AG04450 (cell line): ENCODE results near the gene MRPL12. TPM values are rescaled to one million over a fixed set of nuclear protein-coding genes. Genes with fewer than 3 reads are reported as not detected.

ENCODE experiments used
- CTCF ChIA-PET: fragments of 300-600, 350-600 bp; formaldehyde crosslinking; extraction: SDS; loops from one replicate; lab custom pipeline; 2022; ENCODE audit warnings: antibody characterized with exemption, inconsistent platforms; lab: Charles Lee
- POLR2A ChIA-PET: fragments of 350-600 bp; formaldehyde crosslinking; extraction: SDS; loops from one replicate; lab custom pipeline; 2021; ENCODE audit warnings: antibody characterized with exemption, inconsistent platforms; lab: Yijun Ruan, JAX
- DNase-seq: peaks from one replicate; pipeline ENCODE4 v3.0.0-alpha.2; 2011; ENCODE audit warnings: low read depth, low spot score
- H3K27ac ChIP-seq: one replicate; pipeline ENCODE4 v1.5.1; 2012; ENCODE audit warnings: low read depth, low read length, control low read depth
- H3K27me3 ChIP-seq: one replicate; pipeline ENCODE4 v1.6.0; 2012; ENCODE audit warnings: low read length; ENCODE audit not compliant: control insufficient read depth, insufficient read depth
- H3K4me3 ChIP-seq: 2 replicates; pipeline ENCODE4 v1.5.1; 2011; ENCODE audit warnings: mild to moderate bottlenecking, low read depth, low read length, control low read depth
- H3K9me3 ChIP-seq: 2 replicates; pipeline ENCODE4 v1.5.1; 2012; ENCODE audit warnings: low read length; ENCODE audit not compliant: control insufficient read depth, insufficient read depth
- CTCF ChIP-seq: IDR thresholded peaks from 2 replicates; pipeline ENCODE4 v1.5.1; 2011; ENCODE audit warnings: low read depth, low read length, control low read depth, inconsistent platforms
- polyA plus RNA-seq: library from polyadenylated mRNA; depleted of rRNA; stranded (reverse); fragments of >200 nt; gene quantifications from 2 replicates; pipeline ENCODE4 v1.2.3, GENCODE V29; 2011

Gene MRPL12
- polyA plus RNA-seq, 1 experiment = 52.1 TPM

GRCh38 chr17:81665205-81666091, 37.7 kb upstream of the MRPL12 start:
- POLR2A ChIA-PET = interaction anchor here (0.8 to 1.8 kb wide), 4 partner anchors 13 to 29 kb away, joined by 3 to 7 read pairs (median 4); partner anchors contain the start of genes ARL16, HGS and NPLOC4
- DNase-seq = no peak

GRCh38 chr17:81666092-81666341, 37.1 kb upstream of the MRPL12 start:
- CTCF ChIA-PET = interaction anchor here (1.0 to 1.2 kb wide), 2 partner anchors 10 to 65 kb away, joined by 3 to 4 read pairs; no protein-coding TSS in a partner anchor
- POLR2A ChIA-PET = interaction anchor here (0.8 to 1.8 kb wide), 7 partner anchors 10 to 37 kb away, joined by 3 to 7 read pairs (median 4); partner anchors contain the start of genes ARL16, HGS, MRPL12 and NPLOC4
- DNase-seq = no peak

More at GRCh38 chr17:81665205-81666091, 37.7 kb upstream of the MRPL12 start:
- Histone ChIP-seq H3K9me3 (no peaks in the 10 kb centered on the region; the same call in 1 of the 2 replicates), H3K27me3 (no peaks in the 10 kb centered on the region), H3K4me3 (peak overlapping the region; percentile 85), H3K27ac (peak overlapping the region; percentile 61)
- TF ChIP-seq CTCF = no peak
- CTCF ChIA-PET = interaction anchor here (1.1 to 1.2 kb wide), 2 partner anchors 10 to 64 kb away, joined by 3 to 4 read pairs; no protein-coding TSS in a partner anchor

GRCh38 chr17:81666342-81667191, 36.6 kb upstream of the MRPL12 start, which contains the start of the genes CCDC137 and OXLD1:
CCDC137 (plus strand) TSS chr17:81666737; CDS start chr17:81666767, 30 bp downstream.
OXLD1 (minus strand) TSS chr17:81666605; CDS start chr17:81666577, 28 bp downstream.
- no peak for TF ChIP-seq CTCF
- Histone ChIP-seq H3K27me3 (no peaks in the 10 kb centered on the region), H3K9me3 (no peaks in the 10 kb centered on the region; the same call in 1 of the 2 replicates), H3K27ac (peak within 1 kb of the TSS; percentile 61), H3K4me3 (peak within 1 kb of the TSS; percentile 85)
- POLR2A ChIA-PET = interaction anchor here (0.8 to 1.8 kb wide), 7 partner anchors 9 to 36 kb away, joined by 3 to 7 read pairs (median 4); partner anchors contain the start of genes ARL16, HGS and MRPL12
- peak; percentile 91 for DNase-seq
- CTCF ChIA-PET = interaction anchor here (1.0 kb wide), 1 partner anchor 9 kb away, joined by 4 read pairs; no protein-coding TSS in a partner anchor

More at GRCh38 chr17:81666092-81666341, 37.1 kb upstream of the MRPL12 start:
- no peaks in the 10 kb centered on the region for H3K27me3 ChIP-seq
- TF ChIP-seq CTCF = no peak
- peak overlapping the region; percentile 61 for H3K27ac ChIP-seq
- H3K9me3 ChIP-seq = no peaks in the 10 kb centered on the region; the same call in 1 of the 2 replicates
- peak overlapping the region; percentile 85 for H3K4me3 ChIP-seq

- no peak overlapping the region for H3K27ac ChIP-seq
- H3K27me3 ChIP-seq = no peaks in the 10 kb centered on the region
- ChIA-PET CTCF (no interaction called here), POLR2A (interaction anchor here (0.6 to 0.7 kb wide), 2 partner anchors 17 to 259 kb away, joined by 5 to 7 read pairs; no protein-coding TSS in a partner anchor)
- DNase-seq = no peak
- no peaks in the 10 kb centered on the region; the same call in 1 of the 2 replicates for H3K9me3 ChIP-seq
- TF ChIP-seq CTCF = no peak
- H3K4me3 ChIP-seq = no peak overlapping the region
These were observed 35.4 kb upstream of the MRPL12 start for GRCh38 chr17:81667754-81668153.
